ENCODE results near the gene TMEM131. TPM values are rescaled to one million over a fixed set of nuclear protein-coding genes. Genes with fewer than 3 reads are reported as not detected.

TMEM131 gene
- total RNA-seq, 4 donors from 2014 or later, result 32.8 to 54.8 (median 41.2) TPM

DNA sequence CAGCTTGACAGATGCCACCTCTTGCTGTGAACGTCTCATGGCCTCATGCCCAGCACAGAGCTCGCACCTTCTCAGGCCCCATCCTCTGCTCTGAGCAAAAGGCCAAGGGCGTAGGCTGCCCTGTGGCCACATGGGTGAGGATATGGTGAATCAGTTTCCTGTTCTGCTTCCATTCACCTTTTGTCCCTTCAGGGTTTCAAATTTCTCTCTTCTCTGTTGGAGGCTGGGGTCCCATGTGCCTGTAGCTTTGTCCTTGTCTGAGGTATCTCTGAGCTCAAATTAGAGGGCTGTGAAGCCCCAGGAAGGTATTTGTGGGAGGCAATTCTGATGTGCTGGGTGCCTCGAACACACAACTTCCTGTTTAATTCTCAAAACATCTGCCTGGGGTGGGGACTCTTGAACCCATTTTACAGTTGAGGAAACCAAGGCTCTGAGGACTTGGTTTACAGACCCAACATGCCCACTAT lies 253.3 kb downstream of the TMEM131 start:
- no peak for TF ChIP-seq POLR2A (IDR thresholded peaks at IDR 0.05)
- peak in 1 of 2 donors; percentile 70 for DNase-seq (ENCODE audit: low spot score in 2 of 2)
- WGBS, 2 donors, result 62 to 66% methylated on average over 4 of the region's 4 CpGs
- no peak overlapping the region for H3K4me3 ChIP-seq (ENCODE audit: low read depth, poor library complexity, severe bottlenecking)
- intact Hi-C loops (cut with DNase I; ENCODE audit: low total_unique reads), result no loop called here

DNA sequence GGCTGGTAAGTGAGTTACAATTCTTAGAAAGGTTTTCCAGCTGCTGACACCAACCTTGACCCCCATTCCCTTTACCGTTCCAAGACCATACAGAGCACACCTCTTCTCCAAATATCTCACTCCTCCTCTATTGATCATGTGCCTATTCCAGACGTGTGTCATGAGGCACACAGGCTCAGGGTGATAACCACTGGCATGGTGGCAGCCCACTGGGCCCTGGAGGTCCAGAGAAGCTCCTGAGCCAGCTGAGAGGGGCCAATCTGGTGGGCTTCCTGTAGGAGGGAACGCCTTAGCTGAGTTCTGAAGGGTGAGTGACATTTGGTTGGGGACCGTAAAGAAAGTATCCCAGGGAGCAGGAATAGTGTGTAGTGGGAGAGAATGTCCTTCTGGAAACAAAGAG lies 254.1 kb downstream of the TMEM131 start:
- TF ChIP-seq, protein P1, sequence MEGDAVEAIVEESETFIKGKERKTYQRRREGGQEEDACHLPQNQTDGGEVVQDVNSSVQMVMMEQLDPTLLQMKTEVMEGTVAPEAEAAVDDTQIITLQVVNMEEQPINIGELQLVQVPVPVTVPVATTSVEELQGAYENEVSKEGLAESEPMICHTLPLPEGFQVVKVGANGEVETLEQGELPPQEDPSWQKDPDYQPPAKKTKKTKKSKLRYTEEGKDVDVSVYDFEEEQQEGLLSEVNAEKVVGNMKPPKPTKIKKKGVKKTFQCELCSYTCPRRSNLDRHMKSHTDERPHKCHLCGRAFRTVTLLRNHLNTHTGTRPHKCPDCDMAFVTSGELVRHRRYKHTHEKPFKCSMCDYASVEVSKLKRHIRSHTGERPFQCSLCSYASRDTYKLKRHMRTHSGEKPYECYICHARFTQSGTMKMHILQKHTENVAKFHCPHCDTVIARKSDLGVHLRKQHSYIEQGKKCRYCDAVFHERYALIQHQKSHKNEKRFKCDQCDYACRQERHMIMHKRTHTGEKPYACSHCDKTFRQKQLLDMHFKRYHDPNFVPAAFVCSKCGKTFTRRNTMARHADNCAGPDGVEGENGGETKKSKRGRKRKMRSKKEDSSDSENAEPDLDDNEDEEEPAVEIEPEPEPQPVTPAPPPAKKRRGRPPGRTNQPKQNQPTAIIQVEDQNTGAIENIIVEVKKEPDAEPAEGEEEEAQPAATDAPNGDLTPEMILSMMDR (IDR thresholded peaks at IDR 0.05), result no peak
- H3K4me3 ChIP-seq (ENCODE audit: low read depth, poor library complexity, severe bottlenecking), result no peak overlapping the region
- intact Hi-C loops (cut with DNase I; ENCODE audit: low total_unique reads), result no loop called here
- WGBS, 2 donors, result 81 to 93% methylated on average over 4 of the region's 4 CpGs
- DNase-seq (ENCODE audit: low spot score in 2 of 2), result peak in 1 of 2 donors; percentile 49

DNA sequence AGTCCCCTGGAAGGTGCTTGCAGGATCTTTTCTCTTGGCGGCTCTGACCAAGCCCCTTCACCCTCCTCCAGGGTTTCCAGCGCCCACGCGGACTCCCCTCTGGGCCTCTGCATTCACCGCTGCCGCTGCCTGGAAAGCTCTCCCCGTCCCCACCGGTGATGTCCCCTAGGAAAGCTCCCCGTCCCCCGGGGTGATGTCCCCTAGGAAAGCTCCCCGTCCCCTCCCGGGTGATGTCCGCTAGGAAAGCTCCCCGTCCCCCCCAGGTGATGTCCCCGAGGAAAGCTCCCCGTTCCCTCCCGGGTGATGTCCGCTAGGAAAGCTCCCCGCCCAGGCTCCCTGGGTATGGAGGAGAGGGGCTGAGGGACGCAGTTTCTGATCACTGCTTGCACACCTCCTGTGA lies 254.5 kb downstream of the TMEM131 start:
- H3K4me3 ChIP-seq (ENCODE audit: low read depth, poor library complexity, severe bottlenecking), result no peak overlapping the region
- intact Hi-C loops (cut with DNase I; ENCODE audit: low total_unique reads), result no loop called here
- peak in 1 of 2 donors; percentile 68 for DNase-seq (ENCODE audit: low spot score in 2 of 2)
- TF ChIP-seq POLR2A (IDR thresholded peaks at IDR 0.05), result no peak
- TF ChIP-seq, protein P1 (IDR thresholded peaks at IDR 0.05), result no peak
- 77 to 84% methylated on average over 20 of the region's 20 CpGs for WGBS, 2 donors

DNA sequence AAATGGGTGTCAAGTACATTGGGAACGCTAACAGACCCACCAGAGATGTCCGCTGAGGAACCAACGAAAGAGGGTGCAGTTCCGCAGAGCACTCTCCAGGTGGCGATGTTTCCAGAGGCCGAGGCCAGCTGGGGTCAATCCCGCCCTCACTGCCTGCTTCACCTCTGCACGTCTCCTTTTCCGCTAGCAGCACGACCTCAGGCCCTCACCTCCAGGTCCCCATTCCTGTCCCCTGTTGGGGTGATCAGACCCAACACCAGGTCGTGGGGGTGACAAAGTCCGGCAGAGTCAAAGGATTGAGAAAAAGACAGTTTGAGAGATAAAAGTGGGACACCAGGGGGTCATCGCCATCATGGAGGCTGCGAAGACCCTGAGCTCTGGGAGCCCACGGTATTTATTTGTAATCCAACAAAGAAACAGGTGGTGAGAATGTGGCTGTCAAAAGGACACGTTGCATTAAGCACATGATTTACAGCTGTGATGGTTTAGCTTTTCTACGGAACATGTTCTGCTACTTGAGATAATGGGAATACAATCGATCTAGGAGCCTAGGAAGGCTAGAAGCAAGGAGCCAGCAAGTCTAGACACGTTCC lies 255.1 kb downstream of the TMEM131 start:
- no peak overlapping the region for H3K4me3 ChIP-seq (ENCODE audit: low read depth, poor library complexity, severe bottlenecking)
- TF ChIP-seq POLR2A (IDR thresholded peaks at IDR 0.05), result no peak
- TF ChIP-seq, protein P1 (IDR thresholded peaks at IDR 0.05), result no peak
- intact Hi-C loops (cut with DNase I; ENCODE audit: low total_unique reads), result no loop called here
- WGBS, 2 donors, result 33 to 39% methylated on average over 19 of the region's 19 CpGs
- DNase-seq (ENCODE audit: low spot score in 2 of 2), result peak in 1 of 2 donors; percentile 85

DNA sequence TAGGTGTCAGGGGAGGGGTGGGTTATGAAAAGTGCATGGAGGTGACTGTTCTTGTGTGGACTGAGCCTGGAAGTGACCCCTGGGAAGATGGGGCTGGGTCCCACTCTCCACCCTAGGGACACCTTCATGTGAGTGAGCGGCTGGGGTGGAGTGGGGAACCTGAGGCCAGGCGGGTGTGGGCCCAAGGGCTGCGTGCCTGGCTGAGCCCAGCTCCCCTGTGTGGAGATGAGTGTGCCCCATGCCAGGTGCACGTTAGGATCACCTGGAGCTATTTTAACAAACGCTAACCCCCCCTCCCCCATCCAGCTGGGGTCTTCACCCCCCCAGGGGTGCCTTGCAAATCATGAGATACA lies 255.9 kb downstream of the TMEM131 start:
- peak in 1 of 2 donors; percentile 39 for DNase-seq (ENCODE audit: low spot score in 2 of 2)
- intact Hi-C loops (cut with DNase I; ENCODE audit: low total_unique reads), result no loop called here

DNA sequence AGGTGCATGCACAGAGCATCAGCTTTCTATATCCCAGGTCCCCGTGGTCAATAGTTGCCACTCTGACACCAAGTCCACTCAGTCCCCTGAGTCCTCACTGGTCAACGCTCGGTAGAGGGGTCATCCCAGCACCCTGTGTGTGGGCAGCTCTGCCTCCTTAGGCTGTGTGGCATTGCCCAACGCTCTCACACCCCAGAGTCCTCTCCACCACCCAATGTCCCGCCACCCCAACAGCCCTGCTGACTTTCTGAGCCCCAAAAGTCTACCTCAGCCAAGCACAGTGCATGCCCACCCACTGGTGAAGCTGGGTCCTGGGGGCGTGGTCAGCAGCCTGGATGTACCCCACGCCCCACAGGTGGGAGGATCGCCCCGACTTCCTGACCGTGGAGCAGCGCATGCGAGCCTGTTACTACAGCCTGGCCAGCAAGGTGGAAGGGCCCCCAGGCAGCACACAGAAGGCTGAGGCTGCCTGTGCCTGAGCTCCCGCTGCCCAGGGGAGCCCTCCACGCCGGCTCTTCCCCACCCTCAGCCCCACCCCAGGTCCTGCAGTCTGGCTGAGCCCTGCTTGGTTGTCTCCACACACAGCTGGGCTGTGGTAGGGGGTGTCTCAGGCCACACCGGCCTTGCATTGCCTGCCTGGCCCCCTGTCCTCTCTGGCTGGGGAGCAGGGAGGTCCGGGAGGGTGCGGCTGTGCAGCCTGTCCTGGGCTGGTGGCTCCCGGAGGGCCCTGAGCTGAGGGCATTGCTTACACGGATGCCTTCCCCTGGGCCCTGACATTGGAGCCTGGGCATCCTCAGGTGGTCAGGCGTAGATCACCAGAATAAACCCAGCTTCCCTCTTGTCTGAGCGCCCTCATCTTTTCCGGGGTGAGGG lies 256.5 kb downstream of the TMEM131 start:
- DNase-seq (ENCODE audit: low spot score in 2 of 2), result peak in 1 of 2 donors; percentile 76
- intact Hi-C loops (cut with DNase I; ENCODE audit: low total_unique reads), result no loop called here
- 88 to 90% methylated on average over 22 to 23 of the region's 23 CpGs for WGBS, 2 donors
- no peak overlapping the region for H3K4me3 ChIP-seq (ENCODE audit: low read depth, poor library complexity, severe bottlenecking)
- TF ChIP-seq, protein P1 (IDR thresholded peaks at IDR 0.05), result no peak
- no peak for TF ChIP-seq POLR2A (IDR thresholded peaks at IDR 0.05)

More for the DNA sequence above, 255.9 kb downstream of the TMEM131 start:
- 60 to 67% methylated on average over 5 of the region's 5 CpGs for WGBS, 2 donors
- no peak overlapping the region for H3K4me3 ChIP-seq (ENCODE audit: low read depth, poor library complexity, severe bottlenecking)
- TF ChIP-seq, protein P1 (IDR thresholded peaks at IDR 0.05), result no peak
- no peak for TF ChIP-seq POLR2A (IDR thresholded peaks at IDR 0.05)

Measured in lower leg skin (tissue), 4 donors.